Measurements from ENCODE around the gene SLF2. TPM values are rescaled to one million over a fixed set of nuclear protein-coding genes. Genes with fewer than 3 reads are reported as not detected.

SLF2 gene
- 12.1 and 15.1 TPM in 2 replicates for total RNA-seq

GRCh38 chr10:100912605-100913469 is at the start of gene SLF2:
Gene SLF2, plus strand, starts transcription at chr10:100912963. Its CDS starts 148 bp downstream, at chr10:100913111.
- DNase-seq (ENCODE audit: low read depth) (peak; percentile 91), FAIRE-seq (no peak)
- Histone ChIP-seq H3K4me3 (ENCODE audit: low read depth, low read length) (peak within 1 kb of the TSS; percentile 99), H3K27me3 (ENCODE audit: control insufficient read depth, insufficient read depth, low read length) (no peaks in the 10 kb centered on the region), H3K36me3 (ENCODE audit: control insufficient read depth, insufficient read depth, low read length) (peaks cover 4% of the 10 kb centered on the region)
- TF ChIP-seq CTCF (IDR thresholded peaks at IDR 0.05; ENCODE audit: insufficient read depth, low read length, severe bottlenecking), result no peak

GRCh38 chr10:100863433-100863832 is 49.3 kb upstream of the SLF2 start:
- no peak for TF ChIP-seq CTCF (IDR thresholded peaks at IDR 0.05; ENCODE audit: insufficient read depth, low read length, severe bottlenecking)
- no peak for FAIRE-seq
- peaks cover 31% of the 10 kb centered on the region for H3K27me3 ChIP-seq (ENCODE audit: control insufficient read depth, insufficient read depth, low read length)

GRCh38 chr10:100864036-100864885 is 48.5 kb upstream of the SLF2 start:
- no peaks in the 10 kb centered on the region for H3K36me3 ChIP-seq (ENCODE audit: control insufficient read depth, insufficient read depth, low read length)
- TF ChIP-seq CTCF (IDR thresholded peaks at IDR 0.05; ENCODE audit: insufficient read depth, low read length, severe bottlenecking), result no peak
- FAIRE-seq (no peak), DNase-seq (ENCODE audit: low read depth) (no peak)
- H3K4me3 ChIP-seq (ENCODE audit: low read depth, low read length), result no peak overlapping the region
- peaks cover 31% of the 10 kb centered on the region for H3K27me3 ChIP-seq (ENCODE audit: control insufficient read depth, insufficient read depth, low read length)

More at GRCh38 chr10:100863433-100863832, 49.3 kb upstream of the SLF2 start:
- H3K36me3 ChIP-seq (ENCODE audit: control insufficient read depth, insufficient read depth, low read length), result no peaks in the 10 kb centered on the region
- H3K4me3 ChIP-seq (ENCODE audit: low read depth, low read length), result no peak overlapping the region
- no peak for DNase-seq (ENCODE audit: low read depth)

- FAIRE-seq, result no peak
- Histone ChIP-seq H3K36me3 (ENCODE audit: control insufficient read depth, insufficient read depth, low read length) (no peaks in the 10 kb centered on the region), H3K4me3 (ENCODE audit: low read depth, low read length) (no peak overlapping the region), H3K27me3 (ENCODE audit: control insufficient read depth, insufficient read depth, low read length) (peaks cover 29% of the 10 kb centered on the region)
- TF ChIP-seq CTCF (IDR thresholded peaks at IDR 0.05; ENCODE audit: insufficient read depth, low read length, severe bottlenecking), result no peak
- no peak for DNase-seq (ENCODE audit: low read depth)
Measured at GRCh38 chr10:100864978-100865377, 47.8 kb upstream of the SLF2 start.

- no peak for TF ChIP-seq CTCF (IDR thresholded peaks at IDR 0.05; ENCODE audit: insufficient read depth, low read length, severe bottlenecking)
- no peak overlapping the region for H3K4me3 ChIP-seq (ENCODE audit: low read depth, low read length)
- H3K36me3 ChIP-seq (ENCODE audit: control insufficient read depth, insufficient read depth, low read length), result no peaks in the 10 kb centered on the region
- DNase-seq (ENCODE audit: low read depth), result no peak
- no peak for FAIRE-seq
- H3K27me3 ChIP-seq (ENCODE audit: control insufficient read depth, insufficient read depth, low read length), result peaks cover 28% of the 10 kb centered on the region
Measured at GRCh38 chr10:100866010-100866409, 46.8 kb upstream of the SLF2 start.
